Ishikawa (cell line): ENCODE measurements around the gene TP53BP1.

Experiments used
- CEBPB ChIP-seq: IDR thresholded peaks from 2 replicates; pipeline ENCODE4 v1.6.1; 2012
- CREB1 ChIP-seq: IDR thresholded peaks from 2 replicates; pipeline ENCODE4 v1.6.1; 2012; ENCODE audit warnings: low read depth
- EP300 ChIP-seq: IDR thresholded peaks from 2 replicates; pipeline ENCODE4 v1.6.1; 2012; ENCODE audit warnings: borderline replicate concordance
- RAD21 ChIP-seq: IDR thresholded peaks from 2 replicates; pipeline ENCODE4 v1.6.1; 2012; ENCODE audit warnings: low read depth
- TAF1 ChIP-seq: IDR thresholded peaks from 2 replicates; pipeline ENCODE4 v1.6.1; 2012; ENCODE audit warnings: low read depth, mild to moderate bottlenecking
- TCF12 ChIP-seq: IDR thresholded peaks from 2 replicates; pipeline ENCODE4 v1.6.1; 2012; ENCODE audit warnings: low read depth
- YY1 ChIP-seq: IDR thresholded peaks from 2 replicates; pipeline ENCODE4 v1.6.1; 2012; ENCODE audit warnings: low read depth
- TF ChIP-seq, protein P1 (sequence below): IDR thresholded peaks from 2 replicates; pipeline ENCODE4 v1.6.1; 2012; ENCODE audit warnings: low read depth, mild to moderate bottlenecking
- TF ChIP-seq, protein P2 (sequence below): IDR thresholded peaks from 2 replicates; pipeline ENCODE4 v1.6.1; 2012

DNA sequence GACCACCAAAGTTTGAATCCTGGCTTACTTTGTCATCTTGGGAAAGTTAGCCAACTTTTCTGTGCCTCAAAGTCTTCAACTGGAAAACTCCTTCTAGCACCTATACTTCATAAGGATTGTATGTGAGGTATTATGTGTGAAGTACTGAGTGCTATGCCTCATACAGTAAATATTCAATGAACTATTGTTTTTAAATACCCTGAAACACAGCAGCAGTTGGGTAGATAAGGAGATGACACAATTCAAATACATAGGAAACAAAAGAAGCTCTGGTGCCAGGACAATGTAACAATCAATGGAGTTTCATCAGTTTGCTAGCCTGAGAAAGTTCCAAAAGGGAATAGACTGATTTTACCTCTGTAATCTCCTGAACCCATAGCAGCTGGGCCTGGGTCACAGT lies 78.8 kb downstream of the TP53BP1 start:
- TF ChIP-seq TAF1: no peak
- TF ChIP-seq RAD21: no peak
- no peak for TF ChIP-seq CREB1
- TF ChIP-seq EP300: no peak
- TF ChIP-seq, protein P1, sequence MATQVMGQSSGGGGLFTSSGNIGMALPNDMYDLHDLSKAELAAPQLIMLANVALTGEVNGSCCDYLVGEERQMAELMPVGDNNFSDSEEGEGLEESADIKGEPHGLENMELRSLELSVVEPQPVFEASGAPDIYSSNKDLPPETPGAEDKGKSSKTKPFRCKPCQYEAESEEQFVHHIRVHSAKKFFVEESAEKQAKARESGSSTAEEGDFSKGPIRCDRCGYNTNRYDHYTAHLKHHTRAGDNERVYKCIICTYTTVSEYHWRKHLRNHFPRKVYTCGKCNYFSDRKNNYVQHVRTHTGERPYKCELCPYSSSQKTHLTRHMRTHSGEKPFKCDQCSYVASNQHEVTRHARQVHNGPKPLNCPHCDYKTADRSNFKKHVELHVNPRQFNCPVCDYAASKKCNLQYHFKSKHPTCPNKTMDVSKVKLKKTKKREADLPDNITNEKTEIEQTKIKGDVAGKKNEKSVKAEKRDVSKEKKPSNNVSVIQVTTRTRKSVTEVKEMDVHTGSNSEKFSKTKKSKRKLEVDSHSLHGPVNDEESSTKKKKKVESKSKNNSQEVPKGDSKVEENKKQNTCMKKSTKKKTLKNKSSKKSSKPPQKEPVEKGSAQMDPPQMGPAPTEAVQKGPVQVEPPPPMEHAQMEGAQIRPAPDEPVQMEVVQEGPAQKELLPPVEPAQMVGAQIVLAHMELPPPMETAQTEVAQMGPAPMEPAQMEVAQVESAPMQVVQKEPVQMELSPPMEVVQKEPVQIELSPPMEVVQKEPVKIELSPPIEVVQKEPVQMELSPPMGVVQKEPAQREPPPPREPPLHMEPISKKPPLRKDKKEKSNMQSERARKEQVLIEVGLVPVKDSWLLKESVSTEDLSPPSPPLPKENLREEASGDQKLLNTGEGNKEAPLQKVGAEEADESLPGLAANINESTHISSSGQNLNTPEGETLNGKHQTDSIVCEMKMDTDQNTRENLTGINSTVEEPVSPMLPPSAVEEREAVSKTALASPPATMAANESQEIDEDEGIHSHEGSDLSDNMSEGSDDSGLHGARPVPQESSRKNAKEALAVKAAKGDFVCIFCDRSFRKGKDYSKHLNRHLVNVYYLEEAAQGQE: no peak
- TF ChIP-seq, protein P2, sequence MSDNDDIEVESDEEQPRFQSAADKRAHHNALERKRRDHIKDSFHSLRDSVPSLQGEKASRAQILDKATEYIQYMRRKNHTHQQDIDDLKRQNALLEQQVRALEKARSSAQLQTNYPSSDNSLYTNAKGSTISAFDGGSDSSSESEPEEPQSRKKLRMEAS: no peak
- TF ChIP-seq YY1: no peak
- no peak for TF ChIP-seq TCF12
- TF ChIP-seq CEBPB: no peak
